Sigmoid colon (tissue), 4 donors: ENCODE measurements around the gene CDON.

Experiments
- CTCF ChIP-seq, 4 experiments: fragments of 450-650 bp in 3 of 4; fragments of 200-600 bp in 1 of 4; IDR thresholded peaks; one replicate each; pipeline ENCODE4 v1.5.1; 2016 to 2019; ENCODE audit warnings: antibody characterized with exemption in 4 of 4, mild to moderate bottlenecking in 3 of 4, moderate library complexity in 2 of 4
- EP300 ChIP-seq, 4 donors: sonication (generic); formaldehyde crosslinking; IDR thresholded peaks; one replicate each; pipeline ENCODE4 v1.6.1; 2017; ENCODE audit warnings: antibody characterized with exemption in 4 of 4
- POLR2A ChIP-seq, 2 donors: fragments of 450-650 bp; IDR thresholded peaks; one replicate each; pipeline ENCODE4 v1.6.1; 2016; ENCODE audit warnings: antibody characterized with exemption in 2 of 2, mild to moderate bottlenecking in 2 of 2, moderate library complexity in 2 of 2
- POLR2AphosphoS5 ChIP-seq, 4 donors: sonication (generic); formaldehyde crosslinking; IDR thresholded peaks; one replicate each; pipeline ENCODE4 v1.6.1; 2017; ENCODE audit warnings: antibody characterized with exemption in 4 of 4

GRCh38 chr11:125946712-125947418, 115.8 kb downstream of the CDON start:
- TF ChIP-seq CTCF (IDR thresholded peaks at IDR 0.05) (no peak), EP300 (IDR thresholded peaks at IDR 0.05) (no peak), POLR2A (IDR thresholded peaks at IDR 0.05) (no peak), POLR2AphosphoS5 (IDR thresholded peaks at IDR 0.05) (no peak)
